ENCODE data around the gene VENTX.

VENTX gene

DNA sequence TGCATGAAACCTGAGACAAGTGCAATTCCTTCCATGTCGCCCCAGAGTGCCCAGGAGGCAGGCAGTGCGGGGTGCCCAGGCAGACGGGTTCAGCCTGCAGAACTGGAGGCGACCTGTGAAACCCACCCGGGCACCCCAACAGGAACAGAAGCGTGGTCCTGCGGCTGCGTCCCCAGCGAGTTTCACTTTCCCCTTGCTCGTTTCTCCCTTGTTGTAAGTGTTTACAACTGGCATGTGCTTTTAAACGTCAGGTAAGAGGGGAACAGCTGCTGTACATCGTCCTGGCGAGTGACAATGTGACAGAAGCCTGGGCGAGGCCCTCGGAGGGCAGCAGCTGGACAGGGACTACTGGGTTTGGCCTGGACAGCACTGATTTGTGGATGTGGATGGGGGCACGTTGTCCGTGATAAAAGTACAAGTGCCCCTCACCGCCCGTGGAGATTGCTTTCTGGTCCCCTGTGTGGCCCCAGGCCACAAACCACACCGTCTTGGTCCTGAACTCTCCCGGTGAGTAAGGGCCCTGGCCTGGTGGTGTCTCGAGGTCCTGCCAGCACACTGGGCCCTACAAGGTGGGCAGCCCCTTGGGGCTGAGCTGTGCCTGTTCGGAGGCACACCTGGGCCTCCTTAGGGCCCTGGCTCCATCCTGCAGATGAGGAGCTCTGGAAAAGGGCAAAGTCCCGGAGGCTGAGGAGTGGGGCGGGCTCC lies 4.0 kb downstream of the VENTX start:
- H3K4me3 ChIP-seq (ENCODE audit: low read length in 2 of 2) = no peak overlapping the region
- no peaks in the 10 kb centered on the region for H3K36me3 ChIP-seq (ENCODE audit: control insufficient read depth in 2 of 2, insufficient read depth in 2 of 2, low read length in 2 of 2)
- H3K4me1 ChIP-seq (ENCODE audit: control insufficient read depth, insufficient read depth, low read length) = peaks cover 10% of the 10 kb centered on the region
- H3K9ac ChIP-seq (ENCODE audit: low read length in 2 of 2) = no peak overlapping the region
- no peaks in the 10 kb centered on the region for H3K9me3 ChIP-seq (ENCODE audit: control insufficient read depth in 2 of 2, low read length in 2 of 2)
- H3K27me3 ChIP-seq (ENCODE audit: control insufficient read depth in 1 of 2, insufficient read depth in 2 of 2, low read length in 2 of 2) = peaks cover 38 to 54% of the 10 kb centered on the region in 2 donors
- no peak overlapping the region for H3K27ac ChIP-seq (ENCODE audit: low read length)

DNA sequence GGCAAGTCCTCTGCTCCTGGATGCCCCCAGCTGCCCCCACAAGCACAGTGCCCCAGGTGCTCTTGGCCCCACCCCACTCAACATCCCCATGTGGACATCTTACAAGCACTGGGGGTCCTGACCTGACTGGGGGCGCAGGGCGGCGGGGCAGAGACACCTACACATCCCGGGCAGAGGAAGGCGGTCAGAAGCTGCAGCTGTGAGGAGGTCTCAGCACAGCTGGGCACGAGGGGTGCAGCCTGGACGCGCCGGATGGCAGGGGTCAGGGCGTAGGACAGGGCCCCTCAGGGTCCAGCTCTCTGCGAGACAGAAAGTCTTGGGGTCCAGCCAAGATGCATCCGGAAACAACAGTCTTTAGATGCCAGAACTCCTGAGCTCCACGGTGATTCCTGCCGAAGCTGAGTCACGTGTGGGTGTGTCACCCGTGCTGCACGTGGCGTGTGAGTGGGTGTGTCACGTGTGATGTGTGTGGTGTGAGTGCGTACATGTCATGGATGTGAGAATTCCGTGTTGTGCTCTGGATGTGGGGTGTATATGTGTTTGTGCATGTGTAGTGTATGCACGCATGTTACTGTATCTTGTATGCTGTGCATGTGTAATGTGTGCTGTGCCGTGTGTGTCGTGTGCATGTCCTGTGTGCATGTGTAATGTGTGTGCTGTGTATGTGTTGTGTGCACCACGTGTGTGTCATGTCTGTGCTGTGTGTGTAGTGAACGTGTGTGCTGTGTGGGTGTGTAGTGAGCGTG lies 5.1 kb downstream of the VENTX start:
- no peak overlapping the region for H3K9ac ChIP-seq (ENCODE audit: low read length in 2 of 2)
- no peak overlapping the region for H3K4me3 ChIP-seq (ENCODE audit: low read length in 2 of 2)
- H3K4me1 ChIP-seq (ENCODE audit: control insufficient read depth, insufficient read depth, low read length) = no peaks in the 10 kb centered on the region
- no peak overlapping the region for H3K27ac ChIP-seq (ENCODE audit: low read length)
- H3K27me3 ChIP-seq (ENCODE audit: control insufficient read depth in 1 of 2, insufficient read depth in 2 of 2, low read length in 2 of 2) = peaks cover 33 to 48% of the 10 kb centered on the region in 2 donors
- H3K36me3 ChIP-seq (ENCODE audit: control insufficient read depth in 2 of 2, insufficient read depth in 2 of 2, low read length in 2 of 2) = no peaks in the 10 kb centered on the region
- H3K9me3 ChIP-seq (ENCODE audit: control insufficient read depth in 2 of 2, low read length in 2 of 2) = no peaks in the 10 kb centered on the region

DNA sequence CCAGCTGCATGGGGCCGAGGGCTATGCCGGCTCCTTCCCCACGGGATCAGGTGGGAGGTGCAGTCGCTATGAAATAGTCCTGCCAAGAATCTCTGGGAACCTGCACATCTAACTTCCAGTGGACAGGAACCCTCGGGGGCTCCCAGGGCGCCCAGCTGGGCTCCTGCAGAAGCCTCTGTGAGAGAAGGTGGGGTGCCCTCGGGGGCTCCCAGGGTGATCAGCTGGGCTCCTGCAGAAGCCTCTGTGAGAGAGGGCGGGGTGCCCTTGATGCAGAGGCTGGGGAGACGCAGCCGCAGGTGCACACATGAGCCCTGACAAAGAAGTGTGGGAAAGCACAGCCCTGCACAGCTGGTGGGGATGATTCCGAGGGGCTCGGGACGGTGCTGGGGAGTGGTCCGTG lies 5.9 kb downstream of the VENTX start:
- Histone ChIP-seq H3K4me1 (ENCODE audit: control insufficient read depth, insufficient read depth, low read length) (no peaks in the 10 kb centered on the region), H3K27me3 (ENCODE audit: control insufficient read depth in 1 of 2, insufficient read depth in 2 of 2, low read length in 2 of 2) (peaks cover 30 to 44% of the 10 kb centered on the region in 2 donors), H3K4me3 (ENCODE audit: low read length in 2 of 2) (no peak overlapping the region)

DNA sequence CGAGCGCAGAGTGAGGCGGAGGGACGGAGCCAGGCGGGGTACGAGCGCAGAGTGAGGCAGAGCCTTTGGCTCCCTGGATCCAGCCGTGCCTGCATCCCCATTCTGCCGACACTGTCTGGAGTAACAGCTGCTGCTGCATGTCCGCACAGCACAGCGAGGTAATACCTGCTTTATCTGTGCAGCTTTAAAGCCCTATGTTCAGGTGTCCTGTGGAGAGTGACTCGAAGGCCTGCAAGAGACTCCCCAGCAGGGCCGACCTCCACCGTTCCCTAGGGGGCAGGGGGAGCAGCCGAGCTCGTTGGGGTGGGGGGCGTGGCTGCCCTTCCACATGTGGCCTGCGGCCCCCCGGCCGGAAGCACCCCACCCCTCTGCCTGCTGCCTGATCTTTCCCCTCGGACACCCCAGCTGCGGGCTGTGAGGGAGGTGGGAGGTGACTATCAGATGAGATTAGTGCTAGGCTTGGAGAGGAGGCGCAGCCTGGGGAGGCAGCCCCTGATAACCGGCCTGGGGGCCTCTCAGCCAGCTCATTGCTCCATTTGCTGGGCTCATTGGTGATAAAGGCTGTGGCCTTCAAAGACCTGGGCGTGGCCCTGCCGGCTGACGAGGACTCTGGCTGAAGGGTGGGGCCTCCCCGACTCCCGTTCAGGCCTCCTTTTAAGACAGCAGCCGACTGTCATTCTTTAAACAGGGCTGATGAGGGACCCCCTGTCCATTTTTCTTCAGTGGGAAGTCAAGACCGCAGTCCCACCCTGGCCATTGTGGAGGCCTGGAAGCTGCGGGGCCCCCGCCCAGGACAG lies 8.0 kb downstream of the VENTX start:
- Histone ChIP-seq H3K4me1 (ENCODE audit: control insufficient read depth, insufficient read depth, low read length) (no peaks in the 10 kb centered on the region), H3K9me3 (ENCODE audit: control insufficient read depth in 2 of 2, low read length in 2 of 2) (no peaks in the 10 kb centered on the region), H3K27me3 (ENCODE audit: control insufficient read depth in 1 of 2, insufficient read depth in 2 of 2, low read length in 2 of 2) (peaks cover 26 to 47% of the 10 kb centered on the region in 2 donors), H3K36me3 (ENCODE audit: control insufficient read depth in 2 of 2, insufficient read depth in 2 of 2, low read length in 2 of 2) (no peaks in the 10 kb centered on the region), H3K4me3 (ENCODE audit: low read length in 2 of 2) (no peak overlapping the region), H3K9ac (ENCODE audit: low read length in 2 of 2) (no peak overlapping the region), H3K27ac (ENCODE audit: low read length) (no peak overlapping the region)

More for the DNA sequence above, 5.9 kb downstream of the VENTX start:
- no peak overlapping the region for H3K9ac ChIP-seq (ENCODE audit: low read length in 2 of 2)
- no peak overlapping the region for H3K27ac ChIP-seq (ENCODE audit: low read length)
- no peaks in the 10 kb centered on the region for H3K9me3 ChIP-seq (ENCODE audit: control insufficient read depth in 2 of 2, low read length in 2 of 2)
- no peaks in the 10 kb centered on the region for H3K36me3 ChIP-seq (ENCODE audit: control insufficient read depth in 2 of 2, insufficient read depth in 2 of 2, low read length in 2 of 2)

DNA sequence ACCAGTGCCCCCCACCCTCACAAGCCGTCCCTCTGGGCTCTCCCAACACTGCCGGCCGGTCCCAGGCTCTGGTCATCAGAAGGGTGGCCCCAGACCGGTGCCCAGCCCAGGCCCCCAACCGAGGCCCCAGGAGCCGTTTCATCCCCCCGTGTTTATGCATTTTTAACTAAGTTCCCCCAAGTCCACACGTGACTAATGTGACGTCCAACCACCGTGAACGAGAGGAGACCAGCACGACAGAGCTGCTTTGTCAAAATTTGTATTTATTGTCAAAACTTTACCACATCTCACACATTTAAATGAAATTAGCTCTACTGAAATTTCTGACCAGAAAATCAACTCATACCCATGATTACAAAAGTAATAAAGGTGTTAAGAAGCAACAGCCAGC lies 8.6 kb downstream of the VENTX start:
- Histone ChIP-seq H3K4me3 (ENCODE audit: low read length in 2 of 2) (no peak overlapping the region), H3K9ac (ENCODE audit: low read length in 2 of 2) (no peak overlapping the region), H3K36me3 (ENCODE audit: control insufficient read depth in 2 of 2, insufficient read depth in 2 of 2, low read length in 2 of 2) (no peaks in the 10 kb centered on the region), H3K27me3 (ENCODE audit: control insufficient read depth in 1 of 2, insufficient read depth in 2 of 2, low read length in 2 of 2) (peaks cover 20 to 44% of the 10 kb centered on the region in 2 donors), H3K4me1 (ENCODE audit: control insufficient read depth, insufficient read depth, low read length) (no peaks in the 10 kb centered on the region), H3K9me3 (ENCODE audit: control insufficient read depth in 2 of 2, low read length in 2 of 2) (no peaks in the 10 kb centered on the region), H3K27ac (ENCODE audit: low read length) (no peak overlapping the region)

DNA sequence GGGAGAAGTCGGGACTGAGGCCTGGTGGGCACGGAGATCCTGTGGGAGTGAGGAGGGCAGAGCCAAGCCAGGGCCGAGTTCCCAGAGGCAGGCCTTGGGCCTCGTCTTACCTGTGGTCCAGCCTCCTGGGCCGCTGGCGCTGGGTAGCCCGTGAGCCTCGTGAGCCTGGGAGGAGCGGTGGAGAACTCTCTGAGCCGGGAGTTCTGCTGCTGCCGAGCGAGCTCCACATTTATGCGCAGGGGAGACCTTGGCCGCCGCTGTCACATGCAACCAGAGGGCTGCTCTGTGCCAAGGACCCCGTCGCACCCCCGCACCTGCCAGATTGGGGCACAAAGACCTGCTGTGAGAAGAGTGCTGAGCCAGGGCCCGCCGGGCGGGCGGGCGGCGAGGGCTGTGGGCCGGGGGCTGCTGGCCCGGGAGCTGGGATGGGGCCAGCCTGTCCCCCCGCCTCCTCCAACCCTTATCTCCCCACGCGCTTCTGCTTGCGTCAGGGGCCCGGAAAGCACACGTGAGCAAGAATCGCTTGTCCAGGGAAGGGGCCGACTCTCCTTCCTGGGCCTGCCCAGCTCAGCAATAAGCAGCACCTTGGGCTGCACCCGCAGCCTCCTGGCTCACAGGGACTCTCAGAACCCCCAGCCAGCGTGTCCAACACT lies 10.2 kb downstream of the VENTX start:
- no peaks in the 10 kb centered on the region for H3K9me3 ChIP-seq (ENCODE audit: control insufficient read depth in 2 of 2, low read length in 2 of 2)
- no peaks in the 10 kb centered on the region for H3K36me3 ChIP-seq (ENCODE audit: control insufficient read depth in 2 of 2, insufficient read depth in 2 of 2, low read length in 2 of 2)
- H3K4me1 ChIP-seq (ENCODE audit: control insufficient read depth, insufficient read depth, low read length) = no peaks in the 10 kb centered on the region
- peaks cover 17 to 37% of the 10 kb centered on the region in 2 donors for H3K27me3 ChIP-seq (ENCODE audit: control insufficient read depth in 1 of 2, insufficient read depth in 2 of 2, low read length in 2 of 2)
- no peak overlapping the region for H3K4me3 ChIP-seq (ENCODE audit: low read length in 2 of 2)
- H3K27ac ChIP-seq (ENCODE audit: low read length) = no peak overlapping the region
- no peak overlapping the region for H3K9ac ChIP-seq (ENCODE audit: low read length in 2 of 2)

DNA sequence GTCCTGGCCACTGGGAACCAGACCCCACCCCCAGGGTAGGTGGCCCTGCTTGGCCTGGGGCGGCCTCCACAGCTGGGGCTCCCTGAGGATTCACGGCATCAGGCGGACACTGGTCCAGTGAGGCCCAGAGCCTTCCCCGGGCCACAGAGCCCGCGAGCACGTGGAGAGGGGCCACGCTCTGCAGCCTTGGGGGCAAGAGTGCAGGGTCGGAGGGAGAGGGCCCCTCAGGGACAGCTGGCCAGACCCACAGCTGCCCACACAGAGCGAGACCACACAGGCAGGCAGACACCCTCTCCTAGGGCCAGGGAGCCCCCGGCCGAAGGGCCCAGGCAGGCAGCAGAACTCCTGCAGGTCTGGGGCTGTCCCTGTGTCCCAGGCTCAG lies 10.7 kb downstream of the VENTX start:
- Histone ChIP-seq H3K9ac (ENCODE audit: low read length in 2 of 2) (no peak overlapping the region), H3K4me3 (ENCODE audit: low read length in 2 of 2) (no peak overlapping the region), H3K27me3 (ENCODE audit: control insufficient read depth in 1 of 2, insufficient read depth in 2 of 2, low read length in 2 of 2) (peaks cover 14 to 35% of the 10 kb centered on the region in 2 donors), H3K9me3 (ENCODE audit: control insufficient read depth in 2 of 2, low read length in 2 of 2) (no peaks in the 10 kb centered on the region), H3K27ac (ENCODE audit: low read length) (no peak overlapping the region), H3K36me3 (ENCODE audit: control insufficient read depth in 2 of 2, insufficient read depth in 2 of 2, low read length in 2 of 2) (no peaks in the 10 kb centered on the region), H3K4me1 (ENCODE audit: control insufficient read depth, insufficient read depth, low read length) (no peaks in the 10 kb centered on the region)

DNA sequence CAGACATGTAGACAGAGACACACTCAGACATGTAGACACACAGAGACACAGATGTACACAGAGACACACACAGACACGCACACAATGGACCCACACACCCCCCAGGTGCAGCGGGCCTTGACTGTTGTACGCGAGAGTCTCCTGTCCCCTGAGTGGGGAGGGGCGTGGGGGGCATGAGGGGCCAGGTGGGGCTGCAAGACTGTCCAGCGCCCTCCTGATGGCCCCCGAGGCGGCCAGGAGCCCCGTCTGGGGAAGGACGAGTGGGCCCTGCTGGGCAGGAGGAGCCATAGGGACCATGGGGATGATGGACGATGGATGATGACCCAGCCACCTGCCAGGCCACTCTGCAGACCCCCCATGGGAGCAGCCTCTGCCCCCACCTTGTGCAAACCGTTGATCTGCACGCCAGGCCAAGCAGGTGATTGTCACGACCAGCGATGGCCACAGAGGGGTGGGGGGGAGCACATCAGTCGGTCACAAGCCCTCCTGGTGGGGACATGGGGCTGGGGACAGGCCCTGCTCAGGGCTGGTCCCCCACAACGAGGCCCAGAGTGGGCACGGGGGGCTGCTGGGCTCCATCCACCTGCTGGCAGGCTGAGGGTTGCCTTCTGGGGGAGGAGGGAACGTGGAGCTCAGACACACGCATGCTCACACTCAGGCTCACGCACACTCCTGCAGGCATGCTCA lies 11.6 kb downstream of the VENTX start:
- H3K4me1 ChIP-seq (ENCODE audit: control insufficient read depth, insufficient read depth, low read length) = no peaks in the 10 kb centered on the region
- peaks cover 13 to 33% of the 10 kb centered on the region in 2 donors for H3K27me3 ChIP-seq (ENCODE audit: control insufficient read depth in 1 of 2, insufficient read depth in 2 of 2, low read length in 2 of 2)
- H3K9me3 ChIP-seq (ENCODE audit: control insufficient read depth in 2 of 2, low read length in 2 of 2) = no peaks in the 10 kb centered on the region
- H3K4me3 ChIP-seq (ENCODE audit: low read length in 2 of 2) = no peak overlapping the region
- H3K27ac ChIP-seq (ENCODE audit: low read length) = no peak overlapping the region
- no peak overlapping the region for H3K9ac ChIP-seq (ENCODE audit: low read length in 2 of 2)
- H3K36me3 ChIP-seq (ENCODE audit: control insufficient read depth in 2 of 2, insufficient read depth in 2 of 2, low read length in 2 of 2) = no peaks in the 10 kb centered on the region

DNA sequence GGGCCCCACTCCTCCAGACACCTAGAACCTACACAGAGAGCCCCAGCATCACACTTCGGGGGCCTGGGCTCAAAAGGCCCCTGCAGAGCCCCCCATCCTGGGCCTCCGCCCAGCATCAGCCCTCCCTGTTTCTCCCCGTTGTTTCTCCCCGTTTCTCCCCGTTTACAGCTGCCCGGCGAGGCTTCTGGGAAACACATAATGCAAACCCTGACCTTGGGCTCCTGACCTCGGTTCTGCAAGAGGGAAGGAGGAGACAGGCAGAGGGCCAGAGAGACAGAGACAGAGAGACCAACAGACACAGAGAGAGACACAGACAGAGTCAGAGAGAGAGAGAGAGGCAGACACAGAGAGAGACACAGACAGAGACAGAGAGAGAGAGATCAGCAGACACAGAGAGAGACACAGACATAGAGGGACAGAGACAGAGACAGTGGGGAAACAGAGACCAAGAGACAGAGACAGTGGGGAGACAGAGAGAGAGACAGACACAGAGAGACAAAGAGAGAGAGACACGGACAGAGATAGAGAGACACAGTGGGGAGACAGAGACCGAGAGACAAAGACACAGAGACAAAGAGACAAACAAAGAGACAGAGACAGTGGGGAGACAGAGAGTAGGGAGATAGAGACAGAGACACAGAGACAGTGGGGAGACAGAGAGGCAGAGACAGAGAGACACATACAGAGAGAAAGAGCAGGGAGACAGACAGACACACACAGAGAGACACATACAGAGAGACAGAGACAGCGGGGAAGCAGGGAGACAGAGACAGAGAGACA lies 12.5 kb downstream of the VENTX start:
- Histone ChIP-seq H3K27ac (ENCODE audit: low read length) (no peak overlapping the region), H3K9me3 (ENCODE audit: control insufficient read depth in 2 of 2, low read length in 2 of 2) (no peaks in the 10 kb centered on the region), H3K36me3 (ENCODE audit: control insufficient read depth in 2 of 2, insufficient read depth in 2 of 2, low read length in 2 of 2) (no peaks in the 10 kb centered on the region), H3K4me3 (ENCODE audit: low read length in 2 of 2) (no peak overlapping the region), H3K4me1 (ENCODE audit: control insufficient read depth, insufficient read depth, low read length) (no peaks in the 10 kb centered on the region), H3K9ac (ENCODE audit: low read length in 2 of 2) (no peak overlapping the region), H3K27me3 (ENCODE audit: control insufficient read depth in 1 of 2, insufficient read depth in 2 of 2, low read length in 2 of 2) (peaks cover 13 to 33% of the 10 kb centered on the region in 2 donors)
